Measurements from ENCODE around the gene KCNJ14. TPM values are rescaled to one million over a fixed set of nuclear protein-coding genes. Genes with fewer than 3 reads are reported as not detected.

The KCNJ14 gene
- polyA plus RNA-seq, 1 donor from 2014 or later = 1.1 TPM

- H4K20me1 ChIP-seq (ENCODE audit: insufficient read depth) = peaks cover 6% of the 10 kb centered on the region
- H3K4me3 ChIP-seq (ENCODE audit: low read length) = no peak overlapping the region
- H3K9ac ChIP-seq (ENCODE audit: low read length) = no peak overlapping the region
- H3K4me2 ChIP-seq (ENCODE audit: low read length) = no peak overlapping the region
- H3F3A ChIP-seq (ENCODE audit: insufficient read depth, low read length, poor library complexity, severe bottlenecking) = no peaks in the 10 kb centered on the region
- no peaks in the 10 kb centered on the region for H3K9me3 ChIP-seq (ENCODE audit: low read length)
- H3K36me3 ChIP-seq (ENCODE audit: insufficient read depth, low read length) = no peaks in the 10 kb centered on the region
- H2AFZ ChIP-seq (ENCODE audit: low read depth, low read length) = no peak overlapping the region
- peaks cover 25% of the 10 kb centered on the region for H3K79me2 ChIP-seq (replicated peaks; ENCODE audit: insufficient read depth, low read length)
- no peaks in the 10 kb centered on the region for H3K9me2 ChIP-seq (ENCODE audit: insufficient read depth, low read length)
- H3K27ac ChIP-seq (ENCODE audit: low read length) = no peak overlapping the region
- H3K27me3 ChIP-seq (ENCODE audit: insufficient read depth, low read depth, low read length) = no peaks in the 10 kb centered on the region
- TF ChIP-seq RAD21 (conservative IDR thresholded peaks at IDR 0.05) (no peak), EP300 (conservative IDR thresholded peaks at IDR 0.05; ENCODE audit: poor library complexity, severe bottlenecking) (no peak), MXI1 (conservative IDR thresholded peaks at IDR 0.05; ENCODE audit: poor library complexity, severe bottlenecking) (no peak), POLR2AphosphoS5 (IDR thresholded peaks at IDR 0.05) (no peak), EZH2 (IDR thresholded peaks at IDR 0.05; ENCODE audit: borderline replicate concordance, insufficient read depth, low read length, poor library complexity, severe bottlenecking) (no peak), CTCF (IDR thresholded peaks at IDR 0.05; ENCODE audit: poor library complexity, severe bottlenecking) (no peak), TAF1 (IDR thresholded peaks at IDR 0.05; ENCODE audit: low read depth) (no peak), REST (IDR thresholded peaks at IDR 0.05; ENCODE audit: borderline replicate concordance) (no peak), SMC3 (conservative IDR thresholded peaks at IDR 0.05; ENCODE audit: poor library complexity) (no peak)
These were observed 18.8 kb downstream of the KCNJ14 start for GRCh38 chr19:48474084-48474592.

- Histone ChIP-seq H4K20me1 (ENCODE audit: insufficient read depth) (peaks cover under 1% of the 10 kb centered on the region), H3K79me2 (replicated peaks; ENCODE audit: insufficient read depth, low read length) (peaks cover 13% of the 10 kb centered on the region), H3K27ac (ENCODE audit: low read length) (no peak overlapping the region), H3K27me3 (ENCODE audit: insufficient read depth, low read depth, low read length) (no peaks in the 10 kb centered on the region), H3K9me2 (ENCODE audit: insufficient read depth, low read length) (no peaks in the 10 kb centered on the region), H3K4me2 (ENCODE audit: low read length) (no peak overlapping the region), H3K4me3 (ENCODE audit: low read length) (no peak overlapping the region), H3K9me3 (ENCODE audit: low read length) (no peaks in the 10 kb centered on the region), H3F3A (ENCODE audit: insufficient read depth, low read length, poor library complexity, severe bottlenecking) (no peaks in the 10 kb centered on the region), H3K9ac (ENCODE audit: low read length) (no peak overlapping the region), H3K36me3 (ENCODE audit: insufficient read depth, low read length) (no peaks in the 10 kb centered on the region), H2AFZ (ENCODE audit: low read depth, low read length) (no peak overlapping the region)
- TF ChIP-seq EZH2 (IDR thresholded peaks at IDR 0.05; ENCODE audit: borderline replicate concordance, insufficient read depth, low read length, poor library complexity, severe bottlenecking) (no peak), SMC3 (conservative IDR thresholded peaks at IDR 0.05; ENCODE audit: poor library complexity) (no peak), POLR2AphosphoS5 (IDR thresholded peaks at IDR 0.05) (no peak), RAD21 (conservative IDR thresholded peaks at IDR 0.05) (no peak), EP300 (conservative IDR thresholded peaks at IDR 0.05; ENCODE audit: poor library complexity, severe bottlenecking) (no peak), MXI1 (conservative IDR thresholded peaks at IDR 0.05; ENCODE audit: poor library complexity, severe bottlenecking) (no peak), CTCF (IDR thresholded peaks at IDR 0.05; ENCODE audit: poor library complexity, severe bottlenecking) (no peak), TAF1 (IDR thresholded peaks at IDR 0.05; ENCODE audit: low read depth) (no peak), REST (IDR thresholded peaks at IDR 0.05; ENCODE audit: borderline replicate concordance) (no peak)
These were observed 20.1 kb downstream of the KCNJ14 start for GRCh38 chr19:48475369-48476068.
